HG03135 (cell line): ENCODE results near the gene DIDO1.

Source experiments
- ATAC-seq: cut with Tn5 transposase; IDR thresholded peaks from one replicate; pipeline ENCODE4 v1.9.1; 2021; ENCODE audit warnings: mild to moderate bottlenecking, moderate library complexity; ENCODE audit not compliant: unreplicated experiment

Gene DIDO1

GRCh38 chr20:62898093-62898964, 28.0 kb downstream of the DIDO1 start:
- no peak for ATAC-seq

- ATAC-seq, result no peak
Observed at GRCh38 chr20:62897666-62898065, 28.6 kb downstream of the DIDO1 start.

- ATAC-seq, result no peak
Observed at GRCh38 chr20:62896526-62896925, 29.8 kb downstream of the DIDO1 start.

DNA sequence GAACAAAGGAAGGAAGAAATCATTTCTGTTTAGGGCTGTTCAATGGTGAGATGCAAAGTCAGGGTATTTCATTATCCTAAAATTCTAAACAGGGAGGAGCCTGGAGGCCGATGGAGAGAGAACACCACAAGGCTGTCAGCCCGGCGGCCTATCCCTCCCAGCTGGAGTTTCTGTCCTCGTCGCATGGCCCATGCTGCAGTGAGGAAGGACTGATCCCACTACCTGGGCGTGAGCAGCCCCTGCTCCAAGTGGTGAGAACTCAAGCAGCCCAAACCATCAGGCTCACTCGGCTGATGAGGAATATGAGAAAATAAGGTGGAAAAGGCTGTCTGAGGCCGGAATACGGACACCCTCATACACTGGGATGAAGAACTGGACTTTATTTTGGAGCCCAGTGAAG, 30.8 kb downstream of the DIDO1 start:
- ATAC-seq, result no peak

- no peak for ATAC-seq
Observed at GRCh38 chr20:62894261-62894660, 32.0 kb downstream of the DIDO1 start.

GRCh38 chr20:62893700-62894099, 32.6 kb downstream of the DIDO1 start:
- no peak for ATAC-seq

DNA sequence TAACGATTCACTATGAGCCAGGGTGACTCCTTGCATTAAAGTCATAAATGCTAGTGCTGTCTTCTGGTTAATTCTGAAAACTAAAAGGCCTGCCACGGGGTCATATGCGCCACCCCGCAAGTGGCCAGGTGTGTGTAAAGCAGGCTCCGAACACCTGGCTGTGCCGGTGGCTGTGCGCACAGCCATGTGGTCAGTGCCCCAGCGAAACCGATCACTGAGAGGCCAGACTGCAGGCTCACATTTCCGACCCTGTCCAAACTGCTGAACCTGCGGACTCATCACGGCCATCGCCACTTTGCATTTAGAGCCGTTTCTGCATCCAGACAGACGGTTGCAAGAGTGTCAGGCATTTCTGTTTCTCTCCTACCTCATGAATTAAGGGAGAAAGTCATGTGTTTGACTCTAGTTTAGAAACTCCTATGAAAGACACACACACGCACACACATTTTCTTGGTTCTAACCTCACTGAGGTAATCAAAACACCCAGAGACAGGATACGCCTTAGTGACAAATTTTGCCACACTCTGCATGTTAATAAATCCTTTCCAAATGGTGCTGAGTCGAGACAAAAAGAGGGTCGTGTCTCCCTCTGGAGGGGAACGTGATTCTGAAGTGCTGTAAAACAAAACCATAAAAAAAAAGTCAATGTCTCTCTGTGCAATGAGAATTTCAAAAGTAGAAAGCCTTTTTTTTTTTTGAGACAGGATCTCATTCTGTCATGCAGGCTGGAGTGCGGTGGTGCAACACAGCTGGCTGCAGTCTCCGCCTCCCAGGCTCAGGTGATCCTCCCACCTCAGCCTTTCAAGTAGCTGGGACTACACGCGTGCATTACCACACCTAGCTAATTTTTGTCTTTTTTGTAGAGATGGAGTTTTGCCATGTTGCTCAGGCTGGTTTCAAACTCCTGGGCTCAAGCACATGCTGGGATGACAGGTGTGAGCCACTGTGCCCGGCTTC, 33.7 kb downstream of the DIDO1 start:
- ATAC-seq, result no peak

DNA sequence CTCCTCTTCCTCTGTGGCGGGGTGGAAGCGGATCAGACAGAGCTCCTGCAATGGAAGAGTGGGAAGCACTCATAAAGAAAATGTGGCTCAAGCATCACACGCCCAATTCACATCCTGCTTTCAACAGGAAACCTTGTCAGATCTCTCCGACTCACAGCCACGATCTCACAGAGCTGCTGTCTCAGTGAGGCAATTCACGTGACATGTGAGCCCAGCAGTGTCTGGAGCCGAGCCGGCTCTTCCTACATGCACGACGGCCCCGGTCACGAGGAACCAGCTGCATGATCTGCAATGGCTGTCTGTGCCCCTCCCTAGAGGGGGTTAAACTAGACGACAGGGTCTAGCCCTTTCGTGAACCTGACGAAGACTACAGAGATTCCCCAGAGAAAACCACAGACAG, 35.2 kb downstream of the DIDO1 start:
- ATAC-seq, result no peak

GRCh38 chr20:62890444-62890843, 35.9 kb downstream of the DIDO1 start:
- ATAC-seq, result no peak

DNA sequence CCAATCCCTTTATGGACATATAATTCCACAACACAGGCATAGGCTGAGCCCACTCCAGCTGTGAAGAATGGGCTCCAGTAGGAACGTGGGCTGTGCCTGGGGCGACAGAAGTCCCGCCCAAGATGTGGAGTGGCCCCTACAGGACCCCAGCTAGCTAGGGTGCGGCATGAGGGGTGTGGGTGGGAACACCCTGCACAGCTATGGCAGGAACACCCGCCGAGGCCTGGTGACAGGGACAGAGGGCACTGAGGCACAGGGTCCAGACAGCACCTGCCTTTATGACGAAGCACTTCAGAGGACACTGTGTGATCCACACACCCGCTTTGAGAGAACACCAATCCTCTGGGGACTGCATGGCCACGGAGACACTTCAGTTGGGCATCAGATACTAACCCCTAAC, 36.4 kb downstream of the DIDO1 start:
- no peak for ATAC-seq

GRCh38 chr20:62889411-62889810, 36.9 kb downstream of the DIDO1 start:
- ATAC-seq, result no peak

DNA sequence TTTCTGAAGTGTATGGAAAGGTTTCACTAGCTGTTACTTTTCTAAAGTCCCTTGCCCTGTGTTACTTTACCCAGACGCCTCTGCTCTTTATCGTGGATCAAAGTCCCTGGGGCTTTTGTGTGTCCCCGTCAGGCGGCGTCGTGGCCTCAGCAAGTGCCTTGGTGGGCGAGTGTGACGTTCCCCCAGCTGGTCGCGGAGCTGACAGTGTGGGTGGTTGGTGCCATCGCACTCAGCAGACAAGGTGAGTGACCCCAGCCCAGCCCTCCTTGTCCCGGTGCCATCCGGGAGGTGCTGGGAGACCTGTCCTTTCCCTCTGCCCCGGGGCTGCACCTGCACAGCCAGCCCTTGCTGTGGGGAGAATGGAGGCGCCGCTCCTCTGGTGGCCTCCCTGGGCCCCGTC, 37.4 kb downstream of the DIDO1 start:
- no peak for ATAC-seq

DNA sequence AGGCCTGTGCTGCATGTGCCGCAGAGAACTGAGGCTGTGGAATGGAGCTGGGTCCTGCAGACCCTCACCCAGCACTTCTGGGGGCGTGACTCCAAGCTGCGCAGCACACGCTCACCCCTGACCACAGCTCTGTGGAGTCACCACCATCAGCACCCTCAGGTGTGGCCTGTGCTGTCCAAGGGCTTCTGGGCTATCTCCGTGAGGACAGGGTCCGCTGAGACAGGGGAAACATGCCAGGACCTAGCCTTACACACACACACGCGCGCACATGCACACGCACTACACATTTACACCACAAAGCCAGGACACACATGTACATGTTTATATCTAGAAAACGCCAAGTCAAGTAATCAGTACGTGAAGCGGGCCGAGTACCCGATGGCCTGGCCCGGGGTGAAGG, 37.9 kb downstream of the DIDO1 start:
- ATAC-seq, result no peak

DNA sequence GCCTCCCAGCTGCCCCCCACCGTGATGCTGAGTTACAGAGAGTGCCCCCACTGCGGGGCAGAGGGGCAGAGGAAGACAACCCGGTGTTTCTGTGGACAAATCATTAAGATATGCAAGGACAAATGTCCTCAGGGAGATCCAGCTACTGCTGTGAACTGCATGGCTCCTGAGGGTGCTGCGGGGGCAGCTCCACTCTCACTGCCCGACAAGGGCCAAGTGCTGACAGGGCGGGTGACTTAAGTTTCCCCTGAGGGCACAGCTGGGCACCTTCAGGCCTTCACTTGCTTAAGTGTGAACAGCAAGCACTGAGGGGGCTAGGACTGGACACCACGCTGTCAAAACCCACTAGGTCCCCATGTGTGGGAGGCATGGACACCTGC, 38.5 kb downstream of the DIDO1 start:
- no peak for ATAC-seq

DNA sequence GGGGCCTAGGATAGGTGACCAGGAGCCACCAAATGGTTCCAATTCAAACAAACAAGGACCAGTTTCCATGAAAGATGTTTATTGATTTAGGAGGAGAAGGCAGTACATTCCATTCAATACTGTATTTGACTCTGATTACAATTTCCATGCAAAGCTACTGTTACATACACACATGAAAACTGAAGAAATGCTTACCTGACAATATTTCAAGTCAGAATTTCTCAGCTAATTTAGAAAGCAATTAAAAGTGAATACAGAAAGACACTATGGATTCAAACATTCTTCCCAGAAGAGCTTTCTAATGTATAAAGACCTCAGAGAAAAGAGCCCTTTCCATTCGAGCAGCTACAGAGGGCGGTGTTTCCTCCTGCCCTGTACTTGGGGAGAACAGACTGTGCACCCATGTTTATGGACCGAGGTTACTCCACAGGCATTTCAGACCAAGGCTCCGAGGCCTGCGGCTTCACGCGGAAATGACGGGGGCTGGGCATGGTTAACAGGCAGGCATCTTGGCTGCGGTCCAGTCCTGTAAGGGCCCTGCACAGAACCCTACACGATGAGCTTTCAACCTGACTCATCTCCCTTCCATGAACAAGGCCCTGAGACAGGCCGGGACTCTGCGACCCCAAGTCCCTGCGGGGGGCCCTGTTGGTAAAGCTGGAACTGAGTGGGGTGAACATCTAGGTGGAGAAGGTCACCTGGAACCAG, 39.0 kb downstream of the DIDO1 start:
- no peak for ATAC-seq

GRCh38 chr20:62886709-62887058, 39.6 kb downstream of the DIDO1 start:
- ATAC-seq, result no peak

DNA sequence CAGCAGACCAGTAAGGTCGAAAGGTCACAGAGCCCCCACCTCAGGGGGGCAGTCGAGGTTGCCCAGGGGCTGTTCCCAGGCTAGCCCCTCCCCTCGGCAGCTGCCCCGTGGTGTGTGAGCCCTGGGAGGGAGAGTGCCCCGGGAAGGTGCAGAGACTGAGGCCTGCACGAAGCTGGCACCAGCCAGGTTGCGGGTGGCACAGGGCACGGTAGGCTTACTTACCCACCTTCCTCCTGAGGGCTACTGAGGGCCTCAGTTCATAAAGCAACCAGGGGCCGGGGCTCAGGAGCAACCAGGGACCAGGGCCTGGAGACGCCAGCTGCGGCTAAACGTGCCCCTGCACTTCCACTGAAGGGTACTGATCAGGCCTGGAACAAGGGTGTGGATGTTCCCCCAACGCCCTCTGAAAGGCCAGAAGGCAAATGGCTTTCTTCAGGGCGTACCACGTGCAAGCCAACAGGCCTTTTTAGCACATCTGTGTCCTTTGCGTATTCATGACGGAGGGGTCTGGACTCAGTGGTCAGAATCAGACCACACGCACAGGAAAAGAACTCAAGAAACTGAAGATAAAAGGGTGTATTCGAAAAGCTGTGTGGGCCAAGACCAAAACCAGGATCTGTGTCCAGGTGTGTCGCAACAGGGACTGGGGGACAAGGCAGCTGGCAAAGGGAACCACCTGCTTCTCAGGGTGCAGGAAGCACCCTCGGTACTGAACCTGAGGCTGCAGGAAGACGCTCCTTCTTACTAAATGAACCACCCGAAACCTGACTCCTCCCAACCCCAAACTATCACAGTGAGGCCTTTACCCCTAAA, 40.2 kb downstream of the DIDO1 start:
- ATAC-seq, result no peak

- no peak for ATAC-seq
Observed at GRCh38 chr20:62885046-62885895, 41.0 kb downstream of the DIDO1 start.

DNA sequence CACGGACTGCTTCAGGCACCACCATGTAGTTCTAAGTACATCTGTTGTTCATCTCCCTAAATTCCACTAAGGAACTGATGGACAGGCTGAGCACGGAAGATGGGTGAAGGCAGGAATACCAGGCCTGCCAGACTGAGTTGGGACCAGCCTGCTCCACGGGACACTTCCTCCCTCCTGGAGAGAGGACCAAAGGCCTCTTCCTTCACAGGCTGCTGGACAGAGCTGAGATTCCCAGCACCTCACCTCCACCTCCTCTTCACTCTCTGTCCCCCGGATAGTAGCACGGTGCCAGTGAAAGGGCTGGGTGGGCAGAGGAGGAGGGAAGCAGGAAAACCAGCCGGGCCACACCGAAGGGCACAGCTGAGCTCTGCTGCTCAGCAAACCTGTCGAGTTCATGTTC, 41.7 kb downstream of the DIDO1 start:
- no peak for ATAC-seq

DNA sequence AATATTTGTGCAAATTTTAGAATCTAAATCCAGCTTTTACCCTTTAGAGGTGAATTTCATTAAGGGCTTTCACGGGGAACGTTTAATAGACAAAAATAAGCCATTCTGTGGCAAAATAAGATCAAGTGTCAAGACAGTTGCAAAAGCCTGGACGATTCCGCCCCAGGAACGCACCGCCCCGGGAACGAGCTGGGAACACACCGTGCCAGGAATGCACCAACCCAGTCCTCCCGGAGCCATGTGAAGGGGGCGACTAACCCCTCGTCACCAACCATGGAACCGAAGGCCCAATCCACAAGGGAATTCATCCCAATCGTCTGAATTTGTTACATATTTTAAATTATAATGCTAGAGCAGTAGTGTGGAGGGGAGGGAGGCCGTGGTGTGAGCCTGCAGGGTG, 43.9 kb downstream of the DIDO1 start:
- ATAC-seq, result no peak
